ENCODE data around the gene FHDC1.

Gene FHDC1

GRCh38 chr4:152959080-152959479 is 23.0 kb downstream of the FHDC1 start:
- DNase-seq, result no peak

GRCh38 chr4:152960082-152960481 is 24.0 kb downstream of the FHDC1 start:
- no peak for DNase-seq

GRCh38 chr4:152961014-152961772 is 25.1 kb downstream of the FHDC1 start:
- DNase-seq, result no peak

- no peak for DNase-seq
Observed at GRCh38 chr4:152961773-152962115, 25.6 kb downstream of the FHDC1 start.

GRCh38 chr4:152962150-152962549 is 26.0 kb downstream of the FHDC1 start:
- no peak for DNase-seq

- no peak for DNase-seq
Observed at GRCh38 chr4:152964335-152964734, 28.2 kb downstream of the FHDC1 start.

GRCh38 chr4:152965611-152966010 is 29.5 kb downstream of the FHDC1 start:
- no peak for DNase-seq

GRCh38 chr4:152967907-152968306 is 31.8 kb downstream of the FHDC1 start:
- DNase-seq, result no peak

- DNase-seq, result no peak
Observed at GRCh38 chr4:152968806-152969394, 32.8 kb downstream of the FHDC1 start.

GRCh38 chr4:152970102-152970820 is 34.1 kb downstream of the FHDC1 start:
- no peak for DNase-seq

- no peak for DNase-seq
Observed at GRCh38 chr4:152971053-152971452, 34.9 kb downstream of the FHDC1 start.

GRCh38 chr4:152972821-152973628 is 36.9 kb downstream of the FHDC1 start:
- DNase-seq, result no peak

- DNase-seq, result no peak
Observed at GRCh38 chr4:152973629-152974467, 37.7 kb downstream of the FHDC1 start.

GRCh38 chr4:152974468-152975379 is 38.6 kb downstream of the FHDC1 start:
- no peak for DNase-seq

GRCh38 chr4:152975380-152976211 is 39.5 kb downstream of the FHDC1 start:
- DNase-seq, result no peak

GRCh38 chr4:152976212-152976761 is 40.2 kb downstream of the FHDC1 start:
- DNase-seq, result no peak

GRCh38 chr4:152979731-152980330 is 43.7 kb downstream of the FHDC1 start:
- DNase-seq, result no peak

- DNase-seq, result no peak
Observed at GRCh38 chr4:152981278-152981677, 45.2 kb downstream of the FHDC1 start.

- DNase-seq, result no peak
Observed at GRCh38 chr4:152981842-152982241, 45.7 kb downstream of the FHDC1 start.

GRCh38 chr4:152983221-152983620 is 47.1 kb downstream of the FHDC1 start:
- DNase-seq, result no peak
